Mammary epithelial cell (primary cell): ENCODE measurements around the gene BACH1.

ENCODE experiments used
- EZH2 ChIP-seq: IDR thresholded peaks from 2 replicates; pipeline ENCODE4 v1.6.1; 2012; ENCODE audit warnings: low read length, inconsistent platforms, borderline replicate concordance
- TF ChIP-seq, protein P1 (sequence below), 2 donors: IDR thresholded peaks in 1 of 2; conservative IDR thresholded peaks in 1 of 2; 2 replicates each; pipeline ENCODE4 v1.5.1; 2011 to 2012; ENCODE audit warnings: inconsistent platforms in 2 of 2, low read length in 2 of 2, mild to moderate bottlenecking in 2 of 2, control low read depth in 1 of 2, low read depth in 1 of 2; ENCODE audit not compliant: insufficient read depth in 1 of 2; ENCODE audit errors: extremely low read depth in 1 of 2

DNA sequence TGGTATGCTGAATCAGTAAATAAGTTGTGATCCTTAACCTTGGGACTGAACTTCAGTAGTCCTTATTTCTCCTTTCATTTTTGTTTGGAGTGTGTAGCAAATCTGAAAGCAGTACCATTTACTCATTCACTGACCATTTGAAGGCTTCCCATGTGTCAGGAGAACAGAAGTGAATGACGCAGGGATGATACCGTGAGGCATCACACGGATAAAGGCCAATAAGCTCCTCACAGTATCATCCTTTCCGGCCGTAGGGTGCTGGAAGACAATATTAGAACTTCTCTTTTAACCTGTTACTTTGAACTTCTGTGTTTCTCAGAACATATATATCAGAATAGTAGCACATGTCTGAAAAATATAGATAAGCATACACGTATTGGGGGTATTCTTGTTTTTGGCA lies 21.3 kb downstream of the BACH1 start:
- TF ChIP-seq, protein P1, sequence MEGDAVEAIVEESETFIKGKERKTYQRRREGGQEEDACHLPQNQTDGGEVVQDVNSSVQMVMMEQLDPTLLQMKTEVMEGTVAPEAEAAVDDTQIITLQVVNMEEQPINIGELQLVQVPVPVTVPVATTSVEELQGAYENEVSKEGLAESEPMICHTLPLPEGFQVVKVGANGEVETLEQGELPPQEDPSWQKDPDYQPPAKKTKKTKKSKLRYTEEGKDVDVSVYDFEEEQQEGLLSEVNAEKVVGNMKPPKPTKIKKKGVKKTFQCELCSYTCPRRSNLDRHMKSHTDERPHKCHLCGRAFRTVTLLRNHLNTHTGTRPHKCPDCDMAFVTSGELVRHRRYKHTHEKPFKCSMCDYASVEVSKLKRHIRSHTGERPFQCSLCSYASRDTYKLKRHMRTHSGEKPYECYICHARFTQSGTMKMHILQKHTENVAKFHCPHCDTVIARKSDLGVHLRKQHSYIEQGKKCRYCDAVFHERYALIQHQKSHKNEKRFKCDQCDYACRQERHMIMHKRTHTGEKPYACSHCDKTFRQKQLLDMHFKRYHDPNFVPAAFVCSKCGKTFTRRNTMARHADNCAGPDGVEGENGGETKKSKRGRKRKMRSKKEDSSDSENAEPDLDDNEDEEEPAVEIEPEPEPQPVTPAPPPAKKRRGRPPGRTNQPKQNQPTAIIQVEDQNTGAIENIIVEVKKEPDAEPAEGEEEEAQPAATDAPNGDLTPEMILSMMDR (conservative IDR thresholded peaks at IDR 0.05 in 1 of 2, IDR thresholded peaks at IDR 0.05 in 1 of 2; ENCODE audit: extremely low read depth in 1 of 2, insufficient read depth in 1 of 2, low read depth in 1 of 2, low read length in 2 of 2): no peak
- no peak for TF ChIP-seq EZH2
